T-helper 2 cell (primary cell): ENCODE data around the gene KRTAP4-7.
"Not testable (repeated sequence)": the region's sequence is repeated elsewhere in the genome, so short reads cannot be mapped to it uniquely, and the experiment has no call there.

Source experiments
- DNase-seq, 5 experiments: peaks; one replicate each; pipeline versions ENCODE4 v3.0.0 to v3.0.0-alpha.2; 2012 to 2022

The KRTAP4-7 gene

DNA sequence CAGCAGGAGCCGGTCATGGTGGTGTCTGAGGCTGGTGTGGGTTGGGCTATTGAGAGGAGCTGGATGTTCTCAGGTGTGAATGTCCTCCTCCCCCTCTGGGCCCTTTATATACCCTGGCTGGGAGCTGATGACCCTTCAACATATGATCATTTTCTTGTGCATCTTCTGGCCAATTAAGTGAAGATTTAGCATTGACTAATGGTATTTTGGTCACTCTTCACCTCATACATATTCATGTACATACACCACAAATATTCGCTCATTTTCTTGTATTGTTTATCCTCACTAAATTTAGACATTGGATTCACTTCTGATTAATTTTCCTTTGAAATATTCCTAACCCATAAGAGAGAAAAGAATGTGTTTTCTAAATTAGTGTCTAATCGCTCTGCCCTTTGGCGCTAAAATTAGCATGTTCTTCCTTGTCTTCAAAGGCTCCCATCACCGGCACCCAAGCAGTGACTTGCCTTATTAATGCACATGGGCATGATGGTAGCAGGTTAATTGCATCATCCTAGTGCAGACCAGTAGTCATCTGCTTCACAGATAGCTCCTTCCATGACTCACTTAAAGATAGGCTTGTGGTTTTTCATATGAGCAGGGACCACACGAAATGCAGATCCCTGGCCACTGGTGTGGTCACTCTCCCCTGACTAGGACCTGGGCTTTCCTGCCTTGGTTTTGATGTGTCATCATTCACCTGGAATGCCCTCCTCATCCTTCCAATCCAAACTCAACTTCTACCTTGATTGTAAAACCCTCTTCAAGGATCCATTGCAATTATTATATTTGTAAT is 17.9 kb upstream of the KRTAP4-7 start, which contains the start of gene KRTAP2-4:
Gene KRTAP2-4 (minus strand): TSS at position 51 of the 796 bp plus-strand sequence. CDS start 34 bp downstream, at position 17.
- no peak for DNase-seq

DNA sequence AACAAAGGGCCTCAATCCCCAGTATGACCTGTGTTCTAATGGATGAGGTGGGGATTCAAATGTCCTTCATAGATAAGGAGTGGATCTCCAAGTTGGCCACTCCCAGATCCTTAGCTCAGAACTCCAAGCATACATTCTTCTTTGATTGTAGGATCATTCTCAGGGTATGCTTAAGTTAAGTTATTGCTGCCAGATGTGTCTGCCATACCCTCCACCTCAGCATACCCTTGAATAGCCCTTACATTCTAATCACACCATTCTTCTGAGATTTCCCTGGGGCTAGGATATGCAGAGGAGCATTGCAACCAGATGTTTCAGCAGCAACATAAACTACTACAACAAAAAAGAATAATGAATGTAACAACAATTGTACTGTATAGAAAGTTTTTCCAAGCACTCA is 16.7 kb upstream of the KRTAP4-7 start:
- DNase-seq: no peak

DNA sequence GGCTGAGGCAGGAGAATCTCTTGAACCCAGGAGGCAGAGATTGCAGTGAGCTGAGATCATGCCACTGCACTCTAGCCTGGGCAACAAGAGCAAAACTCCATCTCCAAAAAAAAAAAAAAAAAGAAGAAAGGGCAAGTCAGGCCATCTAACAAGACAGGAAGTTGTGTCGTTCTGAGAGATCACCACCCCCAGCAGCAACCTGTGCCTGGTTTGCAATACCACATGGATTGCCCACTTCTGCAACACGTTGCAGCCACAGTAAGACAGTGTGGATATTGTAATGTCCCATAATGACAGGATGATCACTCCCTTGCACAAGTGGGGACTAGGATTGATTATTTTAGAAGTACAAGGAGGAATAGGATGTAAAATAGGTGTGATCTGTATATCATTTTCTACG is 14.9 kb upstream of the KRTAP4-7 start:
- DNase-seq: no peak

DNA sequence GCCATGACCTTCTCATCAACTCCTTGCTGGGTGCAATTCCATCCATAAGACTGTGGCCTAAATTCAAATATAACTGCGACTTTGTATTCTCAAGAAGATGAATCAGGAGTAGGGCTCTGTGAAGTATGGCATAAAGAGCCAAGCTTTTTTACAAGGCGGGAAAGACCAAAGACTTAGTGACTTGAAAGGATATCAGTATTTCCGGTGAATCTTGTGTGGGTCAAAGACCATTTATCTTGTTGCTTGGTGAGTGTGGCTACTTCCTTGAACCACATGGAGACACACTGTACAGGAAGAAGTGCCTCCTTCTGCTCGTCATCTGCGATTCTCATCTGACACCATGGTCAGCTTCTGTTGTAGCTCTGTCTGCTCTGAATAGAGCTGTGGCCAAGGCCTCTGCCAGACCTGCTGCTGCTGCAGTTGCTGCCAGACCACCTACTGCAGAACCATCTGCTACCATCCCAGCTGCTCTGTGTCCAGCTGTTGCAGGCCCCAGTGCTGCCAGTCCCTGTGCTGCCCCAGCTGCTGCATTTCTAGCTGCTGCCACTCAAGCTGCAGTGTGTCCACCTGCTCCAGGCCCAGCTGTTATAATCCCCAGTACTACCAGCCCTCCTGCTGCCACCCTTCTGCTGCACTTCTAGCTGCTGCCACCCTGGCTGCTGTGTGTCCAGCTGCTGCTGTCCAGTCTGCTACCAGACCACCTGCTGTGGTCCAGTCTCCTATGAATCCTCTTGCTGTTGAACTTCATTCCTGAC is 12.2 kb upstream of the KRTAP4-7 start:
- no peak for DNase-seq

DNA sequence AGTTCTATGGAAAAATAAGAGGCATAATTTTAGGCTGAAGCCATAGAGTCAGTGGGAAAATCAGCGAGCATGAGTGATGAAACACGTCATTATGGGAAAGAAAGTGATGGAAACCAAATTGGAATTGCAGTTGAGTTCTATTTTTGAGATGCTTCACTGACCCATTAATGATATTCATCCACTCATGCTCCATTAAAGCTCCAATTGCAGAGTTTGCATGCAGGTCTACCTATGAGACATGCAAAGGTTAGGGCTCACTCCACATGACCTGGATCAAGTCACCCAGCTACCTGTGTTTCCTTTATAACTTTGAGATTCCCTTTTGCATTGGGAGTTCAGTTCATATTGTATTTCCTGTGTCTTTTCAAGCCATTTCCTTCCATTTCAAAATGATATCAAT is 10.3 kb upstream of the KRTAP4-7 start:
- no peak for DNase-seq

DNA sequence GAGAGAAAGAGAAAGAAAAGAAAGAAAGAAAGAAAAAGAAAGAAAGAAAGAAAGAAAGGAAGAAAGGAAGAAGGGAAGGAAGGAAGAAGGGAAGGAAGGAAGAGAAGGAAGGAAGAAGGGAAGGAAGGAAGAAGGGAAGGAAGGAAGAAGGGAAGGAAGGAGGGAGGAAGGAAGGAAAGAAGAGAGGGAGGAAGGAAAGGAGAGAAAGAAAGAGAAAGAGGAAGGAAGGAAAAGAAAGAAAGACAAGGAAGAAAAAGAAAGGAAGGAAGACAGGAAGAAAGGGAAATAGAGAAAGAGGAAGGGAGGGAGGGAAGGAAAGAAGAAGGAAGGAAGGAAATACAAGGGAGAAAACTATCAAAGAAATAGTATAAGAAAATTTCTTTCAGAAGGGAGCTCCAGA is 7.2 kb upstream of the KRTAP4-7 start:
- DNase-seq: no peak

DNA sequence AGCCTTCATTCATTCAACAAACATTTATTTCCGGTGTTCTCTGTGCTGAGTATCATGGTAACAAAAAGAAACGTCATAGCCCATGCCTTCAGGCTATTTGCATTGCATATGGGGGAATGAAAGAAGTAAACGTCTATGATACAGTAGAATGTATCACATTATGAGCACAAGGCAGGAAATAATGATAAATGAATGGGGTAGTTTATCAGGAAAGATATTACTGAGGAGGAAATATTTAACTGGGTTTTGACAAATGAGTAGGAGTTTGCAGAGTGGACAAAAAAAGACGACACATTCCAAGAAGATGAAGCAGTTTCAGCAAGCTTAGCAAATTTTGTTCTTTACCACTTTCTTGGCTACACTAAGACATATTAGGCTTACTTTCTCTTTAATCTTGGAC is 1.3 kb upstream of the KRTAP4-7 start:
- no peak for DNase-seq

DNA sequence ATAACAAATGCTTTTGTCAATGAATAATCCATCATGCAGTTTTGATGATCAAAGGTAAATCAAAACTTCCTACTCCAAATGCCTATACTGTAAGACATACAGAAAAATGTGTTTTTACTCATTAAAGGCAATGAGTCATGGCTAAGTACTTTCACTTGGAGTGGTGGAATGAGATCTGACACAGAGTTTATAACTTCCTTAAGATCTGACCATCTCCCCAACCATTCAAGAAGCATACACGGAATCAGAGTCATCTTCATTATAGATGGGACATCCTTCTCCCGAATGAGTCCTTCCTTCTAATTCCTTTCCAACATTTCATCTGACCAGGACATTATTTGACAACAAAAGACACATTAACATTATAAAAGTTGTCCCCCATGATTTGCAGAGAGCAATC is 523 bp upstream of the KRTAP4-7 start:
- DNase-seq: not testable (repeated sequence)

DNA sequence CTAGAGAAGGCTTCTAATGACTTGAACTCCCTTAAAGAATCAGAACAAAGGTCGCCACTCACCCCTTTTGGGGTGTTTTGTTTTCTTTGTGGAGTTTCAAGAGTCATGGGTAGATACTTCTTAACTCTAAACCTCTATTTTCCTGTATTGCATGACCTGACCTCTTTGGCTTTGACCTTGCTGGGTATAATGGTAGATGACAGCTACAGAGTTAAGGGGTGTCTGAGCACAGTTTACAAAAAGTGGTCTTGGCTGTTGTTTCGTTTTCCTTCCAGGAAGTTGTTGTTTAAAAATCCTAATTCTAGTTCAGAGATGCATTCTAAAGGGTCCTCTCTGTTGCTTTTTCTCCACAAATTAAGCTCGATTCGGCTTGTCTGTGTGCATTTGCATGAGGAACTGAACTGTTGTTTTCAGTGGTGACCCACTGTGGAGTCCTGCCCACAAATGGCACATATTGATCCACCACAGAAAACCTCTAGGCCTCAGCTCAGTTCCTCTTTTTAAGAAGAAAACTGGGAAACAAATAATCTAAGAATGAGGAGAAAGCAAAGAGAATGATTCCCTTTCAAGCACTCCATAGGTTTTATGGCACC is 4.9 kb downstream of the KRTAP4-7 start:
- not testable (repeated sequence) for DNase-seq

DNA sequence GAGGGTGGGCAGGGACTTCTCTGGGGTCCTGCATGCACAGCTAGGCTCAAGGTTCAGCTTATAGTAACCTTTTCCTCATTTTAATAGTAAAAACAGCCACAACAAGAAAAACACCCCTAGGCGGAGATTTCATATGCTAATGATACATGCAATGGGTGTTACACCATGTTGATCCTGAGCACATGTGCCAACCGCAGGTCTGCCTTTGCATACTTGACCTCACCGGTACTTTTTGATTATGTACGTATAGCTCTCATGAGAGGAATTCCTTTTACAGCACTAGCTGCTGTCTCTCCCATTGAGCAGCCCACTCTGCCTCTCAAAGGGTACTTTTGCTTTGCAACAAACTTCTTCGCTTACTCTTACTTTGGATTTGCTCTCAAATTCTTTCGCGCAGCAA is 12.1 kb downstream of the KRTAP4-7 start:
- DNase-seq: no peak

DNA sequence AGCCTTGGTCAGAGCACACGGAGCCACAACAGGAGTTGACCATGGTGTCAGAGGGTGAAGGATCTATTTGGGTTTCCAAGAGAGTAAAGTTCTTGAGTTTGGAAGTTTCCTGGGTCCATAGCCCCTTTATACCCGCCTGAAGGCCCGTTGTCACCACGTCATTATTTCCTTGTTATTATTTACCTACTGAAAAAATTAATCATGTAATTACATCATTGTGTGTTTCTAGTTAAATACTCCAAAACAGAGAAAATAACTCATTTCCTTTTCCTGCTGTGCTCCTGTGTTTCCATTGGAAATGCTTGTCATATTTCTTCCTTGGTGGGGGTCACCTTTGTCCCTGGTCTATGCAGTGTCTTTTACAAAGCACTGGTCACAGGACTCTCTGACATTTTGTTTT is 14.1 kb downstream of the KRTAP4-7 start, which contains the start of gene KRTAP4-8:
Gene KRTAP4-8 (minus strand): TSS at position 101 of the 400 bp plus-strand sequence. CDS start 58 bp downstream, at position 43.
- no peak for DNase-seq

DNA sequence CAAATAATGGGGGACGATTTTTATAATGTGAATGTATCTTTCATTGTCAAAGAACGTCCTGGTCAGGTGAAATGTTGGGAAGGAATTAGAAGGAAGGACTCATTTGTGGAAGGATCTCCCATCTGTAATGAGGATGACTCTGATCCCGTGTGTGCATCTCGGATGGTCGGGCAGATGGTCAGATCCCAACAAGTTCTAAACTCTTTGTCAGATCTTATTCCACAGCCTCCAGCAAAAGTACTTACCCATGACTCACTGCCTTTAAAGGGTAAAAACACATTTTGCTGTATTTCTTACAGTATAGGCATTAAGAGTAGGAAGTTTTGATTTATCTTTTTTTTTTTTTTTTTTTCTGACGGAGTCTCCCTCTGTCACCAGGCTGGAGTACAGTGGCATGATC is 14.5 kb downstream of the KRTAP4-7 start:
- DNase-seq: no peak

DNA sequence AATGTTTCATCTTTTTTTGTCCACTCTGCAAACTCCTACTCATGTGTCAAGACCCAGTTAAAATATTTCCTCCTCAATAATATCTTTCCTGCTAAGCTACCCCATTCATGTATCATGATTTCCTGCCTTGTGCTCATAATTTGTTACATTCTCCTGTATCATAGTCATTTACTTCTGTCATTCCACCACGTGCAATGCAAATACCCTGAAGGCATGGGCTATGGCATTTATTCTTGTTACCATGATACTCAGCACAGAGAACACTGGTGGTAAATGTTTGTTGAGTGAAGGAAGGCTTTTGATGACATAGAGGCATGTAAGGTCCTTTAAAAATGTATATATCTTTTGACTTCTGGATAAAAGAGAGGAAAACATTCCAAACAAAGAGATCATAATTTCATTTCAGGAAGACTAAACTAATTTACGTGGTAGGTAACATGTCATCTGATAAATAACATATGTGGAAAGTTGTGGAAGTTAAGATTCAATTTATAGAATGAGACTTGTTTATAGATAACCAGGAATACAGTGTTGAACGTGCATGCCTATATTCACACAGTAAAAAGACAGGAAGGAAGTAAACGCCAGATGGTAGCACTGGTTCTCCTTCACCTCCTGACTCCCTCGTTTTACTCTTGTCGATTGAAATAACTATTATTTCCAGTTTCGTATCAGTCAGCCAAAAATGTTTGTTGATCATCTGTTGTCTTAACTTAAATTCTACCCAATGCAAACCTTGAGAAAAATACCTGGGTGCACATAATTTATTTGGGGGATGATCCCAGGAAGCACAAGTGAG is 15.9 kb downstream of the KRTAP4-7 start:
- not testable (repeated sequence) for DNase-seq

DNA sequence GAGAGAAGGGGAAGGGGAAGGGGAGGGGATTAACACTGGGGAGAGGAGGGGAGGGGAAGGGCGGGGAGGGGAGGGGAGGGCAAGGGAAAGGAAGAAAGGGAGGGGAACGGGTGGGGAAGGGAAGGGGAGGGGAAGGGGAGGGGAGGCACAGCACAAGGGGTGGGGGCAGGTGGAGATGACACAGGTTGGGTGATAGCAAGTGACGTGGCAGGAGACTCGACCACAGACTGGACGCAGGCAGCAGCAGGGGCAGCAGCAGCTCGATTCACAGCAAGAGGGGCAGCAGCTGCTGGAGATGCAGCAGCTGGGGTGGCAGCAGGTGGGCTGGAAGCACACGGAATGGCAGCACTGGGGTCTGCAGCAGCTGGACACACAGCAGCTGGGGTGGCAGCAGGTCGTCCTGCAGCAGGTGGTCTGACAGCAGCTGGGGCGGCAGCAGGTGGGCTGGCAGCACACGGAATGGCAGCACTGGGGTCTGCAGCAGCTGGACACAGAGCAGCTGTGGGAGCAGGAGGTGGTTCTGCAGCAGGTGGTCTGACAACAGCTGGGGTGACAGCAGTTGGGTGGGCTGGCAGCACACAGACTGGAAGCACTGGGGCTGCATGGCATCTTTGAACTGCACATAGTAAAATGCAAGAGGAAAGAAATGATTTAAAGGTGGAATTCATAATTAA is 17.8 kb downstream of the KRTAP4-7 start, which contains the start of gene KRTAP4-16:
Gene KRTAP4-16 (minus strand): TSS at position 624 of the 674 bp plus-strand sequence. CDS start 0 bp downstream, at position 624.
- no peak for DNase-seq

DNA sequence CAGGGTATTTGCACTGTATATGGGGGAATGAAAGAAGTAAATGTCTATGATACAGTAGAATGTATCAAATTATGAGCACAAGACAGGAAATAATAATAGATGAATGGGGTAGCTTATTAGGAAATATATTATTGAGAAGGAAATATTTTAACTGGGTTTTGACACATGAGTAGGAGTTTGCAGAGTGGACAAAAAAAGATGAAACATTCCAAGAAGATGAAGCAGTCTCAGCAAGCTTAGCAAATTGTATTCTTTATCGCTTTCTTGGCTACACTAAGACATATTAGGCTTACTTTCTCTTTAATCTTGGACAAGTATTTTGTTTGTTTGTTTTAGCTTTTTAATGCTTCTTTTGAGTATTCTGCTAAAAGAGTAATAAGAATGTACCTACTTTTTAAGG is 19.9 kb downstream of the KRTAP4-7 start:
- no peak for DNase-seq

DNA sequence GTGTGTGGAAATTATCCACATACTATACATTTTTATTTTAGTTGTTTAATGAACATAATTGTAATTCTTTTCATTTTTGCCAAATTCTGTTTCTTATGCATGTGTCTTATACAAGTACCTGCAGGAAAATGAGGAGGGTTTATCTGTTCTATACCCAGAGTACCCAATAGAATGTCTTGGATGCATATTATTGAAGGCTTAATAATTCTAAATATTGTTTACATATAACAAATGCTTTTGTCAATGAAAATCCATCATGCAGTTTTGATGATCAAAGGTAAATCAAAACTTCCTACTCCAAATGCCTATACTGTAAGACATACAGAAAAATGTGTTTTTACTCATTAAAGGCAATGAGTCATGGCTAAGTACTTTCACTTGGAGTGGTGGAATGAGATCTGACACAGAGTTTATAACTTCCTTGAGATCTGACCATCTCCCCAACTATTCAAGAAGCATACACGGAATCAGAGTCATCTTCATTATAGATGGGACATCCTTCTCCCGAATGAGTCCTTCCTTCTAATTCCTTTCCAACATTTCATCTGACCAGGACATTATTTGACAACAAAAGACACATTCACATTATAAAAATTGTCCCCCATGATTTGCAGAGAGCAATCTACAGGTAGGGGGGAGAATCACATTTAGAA is 20.6 kb downstream of the KRTAP4-7 start:
- not testable (repeated sequence) for DNase-seq

DNA sequence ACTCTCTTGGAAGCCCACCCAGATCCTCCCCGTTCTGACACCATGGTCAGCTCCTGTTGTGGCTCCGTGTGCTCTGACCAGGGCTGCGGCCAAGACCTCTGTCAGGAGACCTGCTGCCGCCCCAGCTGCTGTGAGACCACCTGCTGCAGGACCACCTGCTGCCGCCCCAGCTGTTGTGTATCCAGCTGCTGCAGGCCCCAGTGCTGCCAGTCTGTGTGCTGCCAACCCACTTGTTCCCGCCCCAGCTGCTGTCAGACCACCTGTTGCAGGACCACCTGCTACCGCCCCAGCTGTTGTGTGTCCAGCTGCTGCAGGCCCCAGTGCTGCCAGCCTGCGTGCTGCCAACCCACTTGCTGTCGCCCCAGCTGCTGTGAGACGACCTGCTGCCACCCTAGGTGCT is 21.4 kb downstream of the KRTAP4-7 start, which contains the start of gene KRTAP4-9:
Gene KRTAP4-9 (plus strand): TSS at position 43 of the 400 bp plus-strand sequence. CDS start 0 bp downstream, at position 43.
- not testable (repeated sequence) for DNase-seq

DNA sequence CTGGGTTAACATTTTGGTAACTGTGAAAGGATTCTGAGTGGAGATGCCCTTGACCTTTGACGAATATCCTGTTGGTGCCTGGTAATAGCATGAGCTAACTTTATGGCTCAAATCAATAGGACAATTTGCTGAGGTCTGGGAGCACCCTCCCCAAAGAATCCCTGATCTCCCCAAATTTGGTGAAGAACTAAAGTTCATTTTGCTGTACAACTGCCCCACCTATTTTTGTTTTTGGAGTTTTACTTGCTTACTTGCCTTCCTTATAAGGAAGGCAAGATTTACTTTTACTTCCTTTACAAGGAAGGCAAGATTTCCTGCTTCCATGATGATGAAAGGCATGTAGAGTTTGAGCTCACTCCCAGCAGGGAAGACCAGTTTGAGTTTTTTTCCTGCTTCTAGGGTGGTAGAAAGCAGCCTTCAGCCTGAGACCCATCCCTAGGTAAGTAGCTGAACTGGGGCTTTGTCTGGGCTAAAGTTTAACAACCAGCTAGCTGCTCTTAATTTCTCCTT is 24.0 kb downstream of the KRTAP4-7 start:
- DNase-seq: no peak

DNA sequence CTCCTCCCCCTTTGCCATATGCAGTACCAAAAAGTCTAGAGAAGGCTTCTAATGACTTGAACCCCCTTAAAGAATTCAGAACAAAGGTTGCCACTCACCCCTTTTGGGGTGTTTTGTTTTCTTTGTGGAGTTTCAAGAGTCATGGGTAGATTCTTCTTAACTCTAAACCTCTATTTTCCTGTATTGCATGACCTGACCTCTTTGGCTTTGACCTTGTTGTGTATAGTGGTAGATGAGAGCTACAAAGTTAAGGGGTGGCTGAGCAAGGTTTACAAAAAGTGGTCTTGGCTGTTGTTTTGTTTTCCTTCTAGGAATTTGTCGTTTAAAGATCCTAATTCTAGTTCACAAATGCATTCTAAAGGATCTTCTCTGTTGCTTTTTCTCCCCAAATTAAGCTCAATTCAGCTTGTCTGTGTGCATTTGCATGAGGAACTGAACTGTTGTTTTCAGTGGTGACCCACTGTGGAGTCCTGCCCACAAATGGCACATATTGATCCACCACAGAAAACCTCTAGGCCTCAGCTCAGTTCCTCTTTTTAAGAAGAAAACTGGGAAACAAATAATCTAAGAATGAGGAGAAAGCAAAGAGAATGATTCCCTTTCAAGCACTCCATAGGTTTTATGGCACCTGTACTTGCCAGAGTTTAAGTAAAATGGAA is 24.9 kb downstream of the KRTAP4-7 start:
- not testable (repeated sequence) for DNase-seq

DNA sequence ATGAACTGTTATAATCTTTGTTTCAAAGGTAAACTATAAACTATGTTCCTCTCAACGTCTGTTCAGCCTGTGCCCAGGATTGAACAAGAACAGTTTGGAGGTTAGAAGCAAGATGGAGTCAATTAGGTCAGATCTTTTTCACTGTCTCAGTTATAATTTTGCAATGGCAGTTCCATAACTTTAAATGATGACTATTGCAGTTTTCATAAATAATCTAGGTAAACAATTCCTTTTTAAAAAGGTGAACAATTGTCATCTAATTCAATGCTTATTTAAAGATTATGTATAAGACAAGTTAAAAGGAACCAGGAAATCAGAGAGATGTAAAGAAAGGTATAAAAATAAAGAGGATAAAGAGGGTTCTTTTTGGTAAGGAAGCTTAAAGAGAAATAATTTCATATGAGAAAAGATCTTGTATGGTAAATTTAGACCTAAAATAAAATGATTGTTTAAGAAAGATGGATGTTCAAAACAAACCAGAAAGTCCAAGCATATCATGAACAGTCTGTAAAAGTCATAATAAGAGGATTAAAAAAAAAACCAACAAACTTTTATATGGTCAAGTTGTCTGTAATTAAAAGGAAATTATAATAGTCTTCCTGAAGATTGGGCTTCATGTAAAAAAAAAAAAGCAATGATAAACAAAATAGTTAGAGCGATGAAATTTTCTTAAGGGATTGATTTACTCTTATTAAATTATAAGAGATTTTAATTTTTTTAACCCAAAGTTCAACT is 27.4 kb downstream of the KRTAP4-7 start:
- DNase-seq: no peak
